CD14-positive monocyte (primary cell): Measurements from ENCODE around the gene IQUB. TPM values are rescaled to one million over a fixed set of nuclear protein-coding genes. Genes with fewer than 3 reads are reported as not detected.

Source experiments
- DNase-seq, 3 donors: peaks; one replicate each; pipeline ENCODE4 v3.0.0-alpha.2; 2011 to 2022
- H2AFZ ChIP-seq: 2 replicates; pipeline ENCODE4 v1.6.0; 2012; ENCODE audit warnings: mild to moderate bottlenecking, low read depth, low read length, inconsistent platforms; ENCODE audit not compliant: insufficient read depth, poor library complexity, severe bottlenecking
- H3K27ac ChIP-seq, 2 donors: 1 replicate in 1 of 2; 2 replicates in 1 of 2; pipeline ENCODE4 v1.5.1; 2012 to 2013; ENCODE audit warnings: low read length in 2 of 2, control low read depth in 1 of 2, inconsistent platforms in 1 of 2, low read depth in 1 of 2, mild to moderate bottlenecking in 1 of 2
- H3K27me3 ChIP-seq, 2 donors: one replicate each; pipeline versions ENCODE4 v1.6.0 to v1.6.1; 2011 to 2013; ENCODE audit warnings: low read length in 2 of 2; ENCODE audit not compliant: control insufficient read depth in 2 of 2, insufficient read depth in 2 of 2
- H3K36me3 ChIP-seq, 2 donors: replicated peaks in 1 of 2; 1 replicate in 1 of 2; 2 replicates in 1 of 2; pipeline versions ENCODE4 v1.5.1 to v1.6.1; 2012 to 2013; ENCODE audit warnings: low read length in 2 of 2, control low read depth in 1 of 2, inconsistent platforms in 1 of 2, mild to moderate bottlenecking in 1 of 2; ENCODE audit not compliant: insufficient read depth in 2 of 2, control insufficient read depth in 1 of 2
- H3K4me1 ChIP-seq, 2 donors: 1 replicate in 1 of 2; 2 replicates in 1 of 2; pipeline versions ENCODE4 v1.5.1 to v1.6.1; 2012 to 2013; ENCODE audit warnings: low read length in 2 of 2, control low read depth in 1 of 2, inconsistent platforms in 1 of 2, mild to moderate bottlenecking in 1 of 2, moderate library complexity in 1 of 2; ENCODE audit not compliant: insufficient read depth in 2 of 2, control insufficient read depth in 1 of 2
- H3K4me2 ChIP-seq: replicated peaks from 2 replicates; pipeline ENCODE3; 2012; ENCODE audit warnings: low read length, moderate library complexity, mild to moderate bottlenecking; ENCODE audit not compliant: poor library complexity, severe bottlenecking; ENCODE audit errors: extremely low read depth
- H3K4me3 ChIP-seq, 3 experiments: fragments of 200-600 bp in 1 of 3; sonication (generic) in 1 of 3; replicated peaks in 1 of 3; 1 replicate in 2 of 3; 2 replicates in 1 of 3; pipeline ENCODE4 v1.5.1; 2011 to 2013; ENCODE audit warnings: low read length in 3 of 3, mild to moderate bottlenecking in 3 of 3, control low read depth in 2 of 3, low read depth in 2 of 3, inconsistent platforms in 1 of 3, moderate library complexity in 1 of 3
- H3K79me2 ChIP-seq: 2 replicates; pipeline ENCODE4 v1.6.0; 2012; ENCODE audit warnings: mild to moderate bottlenecking, control low read depth, inconsistent platforms, low read length, moderate library complexity; ENCODE audit not compliant: insufficient read depth
- H3K9ac ChIP-seq: 2 replicates; pipeline ENCODE4 v1.6.0; 2017; ENCODE audit warnings: low read length, mild to moderate bottlenecking; ENCODE audit not compliant: insufficient read depth, poor library complexity, severe bottlenecking
- H3K9me3 ChIP-seq, 2 donors: replicated peaks in 1 of 2; 1 replicate in 1 of 2; 2 replicates in 1 of 2; pipeline versions ENCODE4 v1.5.1 to v1.6.1; 2012 to 2013; ENCODE audit warnings: low read length in 2 of 2, control low read depth in 1 of 2; ENCODE audit not compliant: control insufficient read depth in 1 of 2, insufficient read depth in 1 of 2
- H4K20me1 ChIP-seq: 2 replicates; pipeline ENCODE4 v1.6.0; 2012; ENCODE audit warnings: mild to moderate bottlenecking, low read length, control low read depth, moderate library complexity; ENCODE audit not compliant: insufficient read depth
- H3K27ac Mint-ChIP-seq, 7 donors: one replicate each; pipeline ENCODE4 v1.8.0; 2020; ENCODE audit warnings: mild to moderate bottlenecking in 7 of 7, mixed read lengths in 7 of 7, moderate library complexity in 6 of 7, inconsistent platforms in 2 of 7
- H3K27me3 Mint-ChIP-seq, 3 donors: one replicate each; pipeline ENCODE4 v1.8.0; 2021 to 2022; ENCODE audit warnings: low read depth in 3 of 3, mild to moderate bottlenecking in 3 of 3, mixed read lengths in 3 of 3, moderate library complexity in 3 of 3, inconsistent platforms in 1 of 3
- H3K36me3 Mint-ChIP-seq, 2 donors: one replicate each; pipeline ENCODE4 v1.8.0; 2020; ENCODE audit warnings: mixed read lengths in 2 of 2, inconsistent platforms in 1 of 2, mild to moderate bottlenecking in 1 of 2
- H3K4me1 Mint-ChIP-seq: one replicate; pipeline ENCODE4 v1.8.0; 2020; ENCODE audit warnings: mild to moderate bottlenecking, mixed read lengths
- H3K4me3 Mint-ChIP-seq, 2 donors: one replicate each; pipeline ENCODE4 v1.8.0; 2020; ENCODE audit warnings: mild to moderate bottlenecking in 2 of 2, mixed read lengths in 2 of 2, moderate library complexity in 1 of 2
- H3K9me3 Mint-ChIP-seq, 7 donors: one replicate each; pipeline ENCODE4 v1.8.0; 2020 to 2022; ENCODE audit warnings: mixed read lengths in 7 of 7, mild to moderate bottlenecking in 6 of 7, moderate library complexity in 6 of 7, inconsistent platforms in 2 of 7
- WGBS: methylation state at CpG from one replicate; pipeline ENCODE4 v1.1.5; 2013; ENCODE audit warnings: missing lambda C conversion rate; ENCODE audit not compliant: insufficient coverage; 5-methylcytosine and 5-hydroxymethylcytosine counted together
- intact Hi-C, 2 donors: fragments of 100-400 bp; cut with micrococcal nuclease; formaldehyde crosslinking; loops; one replicate each; pipeline versions ENCODE4 v1.15.0 to v1.15.1; 2023
- polyA plus RNA-seq, 3 donors: library from polyadenylated mRNA; depleted of rRNA in 1 of 3; unstranded in 2 of 3; stranded (reverse) in 1 of 3; fragments of 300-500 nt in 2 of 3; fragments of >200 nt in 1 of 3; fragmentation: Illumina TruSeq in 2 of 3; gene quantifications; 1 replicate in 2 of 3; 2 replicates in 1 of 3; pipeline ENCODE4 v1.2.3, GENCODE V29; 2012 to 2021
- TF ChIP-seq, protein P1 (sequence below): fragments of 200-600 bp; IDR thresholded peaks from one replicate; pipeline ENCODE4 v1.8.0; 2022; ENCODE audit warnings: antibody characterized with exemption, mild to moderate bottlenecking

IQUB gene
- polyA plus RNA-seq, 3 donors = 0.07 TPM; not detected in 2

GRCh38 chr7:123424463-123424862, 109.9 kb downstream of the IQUB start:
- peaks cover 0 to 3% (median 0%) of the 10 kb centered on the region in 3 donors for H3K27me3 Mint-ChIP-seq
- Histone ChIP-seq H3K79me2 (no peaks in the 10 kb centered on the region), H4K20me1 (no peaks in the 10 kb centered on the region), H3K4me1 (no peaks in the 10 kb centered on the region), H3K27me3 (no peaks in the 10 kb centered on the region), H3K9me3 (peaks cover 8 to 13% of the 10 kb centered on the region in 2 donors), H3K4me3 (no peak overlapping the region), H3K36me3 (no peaks in the 10 kb centered on the region), H2AFZ (no peak overlapping the region), H3K4me2 (no peak overlapping the region), H3K27ac (no peak overlapping the region), H3K9ac (no peak overlapping the region)
- H3K9me3 Mint-ChIP-seq = peaks cover 3 to 20% (median 16%) of the 10 kb centered on the region in 7 donors
- H3K27ac Mint-ChIP-seq = no peak overlapping the region
- no peaks in the 10 kb centered on the region for H3K36me3 Mint-ChIP-seq
- TF ChIP-seq, protein P1, sequence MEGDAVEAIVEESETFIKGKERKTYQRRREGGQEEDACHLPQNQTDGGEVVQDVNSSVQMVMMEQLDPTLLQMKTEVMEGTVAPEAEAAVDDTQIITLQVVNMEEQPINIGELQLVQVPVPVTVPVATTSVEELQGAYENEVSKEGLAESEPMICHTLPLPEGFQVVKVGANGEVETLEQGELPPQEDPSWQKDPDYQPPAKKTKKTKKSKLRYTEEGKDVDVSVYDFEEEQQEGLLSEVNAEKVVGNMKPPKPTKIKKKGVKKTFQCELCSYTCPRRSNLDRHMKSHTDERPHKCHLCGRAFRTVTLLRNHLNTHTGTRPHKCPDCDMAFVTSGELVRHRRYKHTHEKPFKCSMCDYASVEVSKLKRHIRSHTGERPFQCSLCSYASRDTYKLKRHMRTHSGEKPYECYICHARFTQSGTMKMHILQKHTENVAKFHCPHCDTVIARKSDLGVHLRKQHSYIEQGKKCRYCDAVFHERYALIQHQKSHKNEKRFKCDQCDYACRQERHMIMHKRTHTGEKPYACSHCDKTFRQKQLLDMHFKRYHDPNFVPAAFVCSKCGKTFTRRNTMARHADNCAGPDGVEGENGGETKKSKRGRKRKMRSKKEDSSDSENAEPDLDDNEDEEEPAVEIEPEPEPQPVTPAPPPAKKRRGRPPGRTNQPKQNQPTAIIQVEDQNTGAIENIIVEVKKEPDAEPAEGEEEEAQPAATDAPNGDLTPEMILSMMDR = no peak
- no peak overlapping the region for H3K4me3 Mint-ChIP-seq
- intact Hi-C loops = no loop called here
- H3K4me1 Mint-ChIP-seq = no peaks in the 10 kb centered on the region
- DNase-seq = no peak

- peaks cover 10 to 13% of the 10 kb centered on the region in 2 donors for H3K9me3 ChIP-seq
- no peaks in the 10 kb centered on the region for H3K27me3 ChIP-seq
- no peak overlapping the region for H3K4me3 ChIP-seq
- peaks cover 3 to 20% (median 16%) of the 10 kb centered on the region in 7 donors for H3K9me3 Mint-ChIP-seq
- H2AFZ ChIP-seq = no peak overlapping the region
- no peaks in the 10 kb centered on the region for H3K36me3 ChIP-seq
- H3K36me3 Mint-ChIP-seq = no peaks in the 10 kb centered on the region
- H3K27ac Mint-ChIP-seq = no peak overlapping the region
- H3K9ac ChIP-seq = no peak overlapping the region
- intact Hi-C loops = no loop called here
- H3K27me3 Mint-ChIP-seq = peaks cover 0 to 3% (median 0%) of the 10 kb centered on the region in 3 donors
- H3K4me3 Mint-ChIP-seq = no peak overlapping the region
- H3K27ac ChIP-seq = no peak overlapping the region
- no peaks in the 10 kb centered on the region for H4K20me1 ChIP-seq
- no CpG with 5 or more reads among the region's 2 CpGs for WGBS
- TF ChIP-seq, protein P1 = no peak
- no peak overlapping the region for H3K4me2 ChIP-seq
- H3K4me1 ChIP-seq = no peaks in the 10 kb centered on the region
- H3K79me2 ChIP-seq = no peaks in the 10 kb centered on the region
- no peaks in the 10 kb centered on the region for H3K4me1 Mint-ChIP-seq
- no peak for DNase-seq
Observed at GRCh38 chr7:123423622-123424021, 110.8 kb downstream of the IQUB start.
